IMR-90 (cell line): ENCODE measurements around the gene ABI3BP. TPM values are rescaled to one million over a fixed set of nuclear protein-coding genes. Genes with fewer than 3 reads are reported as not detected.

ENCODE experiments used
- ATAC-seq: fragments of 200-7000 bp; cut with Tn5 transposase; 2 replicates; pipeline ENCODE4 v1.9.1; 2020; ENCODE audit warnings: low read depth, mild to moderate bottlenecking, moderate library complexity
- BruUV-seq: library from RNA; stranded (reverse); fragments of 400-500 nt; replicated peaks from 2 replicates; lab custom pipeline; 2021; lab: Mats Ljungman, UMichigan
- CTCF ChIA-PET: fragments of 300-600 bp; formaldehyde crosslinking; extraction: SDS; loops from one replicate; lab custom pipeline; 2021; ENCODE audit warnings: antibody characterized with exemption; lab: Yijun Ruan, JAX
- POLR2A ChIA-PET: fragments of 300-600 bp; sonication (Branson Sonifier 250); formaldehyde crosslinking; loops from one replicate; lab custom pipeline; 2022; ENCODE audit warnings: antibody characterized with exemption; ENCODE audit not compliant: unreplicated experiment; lab: Charles Lee
- DNase-seq: peaks from one replicate; pipeline ENCODE4 v3.0.0; 2013
- H2AFZ ChIP-seq: replicated peaks from 2 replicates; pipeline ENCODE3; 2013; ENCODE audit warnings: low read length, mild to moderate bottlenecking; ENCODE audit not compliant: poor library complexity
- H2AK5ac ChIP-seq: 2 replicates; pipeline ENCODE4 v1.6.1; 2013; ENCODE audit warnings: low read depth, low read length, inconsistent platforms
- H2AK9ac ChIP-seq: replicated peaks from 2 replicates; pipeline ENCODE3; 2013; ENCODE audit warnings: mild to moderate bottlenecking, low read depth, low read length, moderate library complexity; ENCODE audit not compliant: poor library complexity
- H2BK120ac ChIP-seq: 2 replicates; pipeline ENCODE4 v1.6.1; 2013; ENCODE audit warnings: low read depth, low read length, inconsistent platforms
- H2BK15ac ChIP-seq: 3 replicates; pipeline ENCODE4 v1.6.1; 2013; ENCODE audit warnings: low read depth, low read length, inconsistent platforms
- H2BK20ac ChIP-seq: 2 replicates; pipeline ENCODE4 v1.6.1; 2013; ENCODE audit warnings: low read depth, mild to moderate bottlenecking, inconsistent platforms, low read length, moderate library complexity
- H2BK5ac ChIP-seq: 2 replicates; pipeline ENCODE4 v1.6.1; 2013; ENCODE audit warnings: mild to moderate bottlenecking, low read depth, low read length, inconsistent platforms; ENCODE audit not compliant: poor library complexity, severe bottlenecking
- H3K14ac ChIP-seq: replicated peaks from 2 replicates; pipeline ENCODE4 v1.6.1; 2013; ENCODE audit warnings: low read depth, low read length, inconsistent platforms
- H3K18ac ChIP-seq: 2 replicates; pipeline ENCODE4 v1.6.1; 2013; ENCODE audit warnings: low read depth, low read length, control low read depth
- H3K23ac ChIP-seq: 2 replicates; pipeline ENCODE4 v1.6.1; 2013; ENCODE audit warnings: low read depth, low read length, inconsistent platforms
- H3K27ac ChIP-seq: 2 replicates; pipeline ENCODE4 v1.5.1; 2013; ENCODE audit warnings: mild to moderate bottlenecking, control low read depth, low read length; ENCODE audit not compliant: insufficient read depth
- H3K27me3 ChIP-seq: 2 replicates; pipeline ENCODE4 v1.6.1; 2013; ENCODE audit warnings: low read length; ENCODE audit not compliant: control insufficient read depth, insufficient read depth
- H3K36me3 ChIP-seq: 2 replicates; pipeline ENCODE4 v1.6.1; 2013; ENCODE audit warnings: low read length, mixed read lengths; ENCODE audit not compliant: control insufficient read depth, insufficient read depth
- H3K4ac ChIP-seq: 2 replicates; pipeline ENCODE4 v1.6.1; 2013; ENCODE audit warnings: low read depth, low read length, inconsistent platforms
- H3K4me1 ChIP-seq: 2 replicates; pipeline ENCODE4 v1.6.1; 2013; ENCODE audit warnings: low read length, mixed read lengths; ENCODE audit not compliant: control insufficient read depth, insufficient read depth
- H3K4me2 ChIP-seq: 2 replicates; pipeline ENCODE4 v1.6.1; 2013; ENCODE audit warnings: low read depth, mild to moderate bottlenecking, control low read depth, low read length, moderate library complexity
- H3K4me3 ChIP-seq: 2 replicates; pipeline ENCODE4 v1.5.1; 2013; ENCODE audit warnings: low read depth, mild to moderate bottlenecking, control low read depth, low read length, moderate library complexity; ENCODE audit not compliant: insufficient read depth
- H3K56ac ChIP-seq: 2 replicates; pipeline ENCODE4 v1.6.1; 2013; ENCODE audit warnings: low read length, inconsistent platforms; ENCODE audit not compliant: insufficient read depth; ENCODE audit errors: extremely low read depth
- H3K79me1 ChIP-seq, 2 experiments: 2 replicates each; pipeline ENCODE4 v1.6.1; 2013; ENCODE audit warnings: low read length in 2 of 2, inconsistent platforms in 1 of 2, low read depth in 1 of 2
- H3K9ac ChIP-seq: 2 replicates; pipeline ENCODE4 v1.6.1; 2013; ENCODE audit warnings: low read depth, low read length, control low read depth
- H3K9me1 ChIP-seq: 2 replicates; pipeline ENCODE4 v1.6.1; 2013; ENCODE audit warnings: low read length, inconsistent platforms; ENCODE audit not compliant: insufficient read depth
- H3K9me3 ChIP-seq: 2 replicates; pipeline ENCODE4 v1.6.1; 2013; ENCODE audit warnings: low read length; ENCODE audit not compliant: control insufficient read depth, insufficient read depth
- H4K20me1 ChIP-seq: 2 replicates; pipeline ENCODE4 v1.6.1; 2013; ENCODE audit warnings: low read length, inconsistent platforms; ENCODE audit not compliant: insufficient read depth
- H4K5ac ChIP-seq: 2 replicates; pipeline ENCODE4 v1.6.1; 2013; ENCODE audit warnings: mild to moderate bottlenecking, low read depth, low read length, control low read depth
- H4K8ac ChIP-seq, 2 experiments: 2 replicates each; pipeline ENCODE4 v1.6.1; 2013; ENCODE audit warnings: low read depth in 2 of 2, low read length in 2 of 2, control low read depth in 1 of 2, inconsistent platforms in 1 of 2
- H4K91ac ChIP-seq: 2 replicates; pipeline ENCODE4 v1.6.1; 2013; ENCODE audit warnings: low read depth, low read length, inconsistent platforms; ENCODE audit not compliant: insufficient read depth
- BHLHE40 ChIP-seq: fragments of 150-350 bp; IDR thresholded peaks from 2 replicates; pipeline ENCODE4 v1.6.1; 2016; ENCODE audit warnings: mild to moderate bottlenecking, low read depth, low read length
- CEBPB ChIP-seq: IDR thresholded peaks from 2 replicates; pipeline ENCODE4 v1.6.1; 2012; ENCODE audit warnings: low read depth, low read length, improper control_type of control experiment
- CHD1 ChIP-seq: IDR thresholded peaks from 2 replicates; pipeline ENCODE4 v1.6.1; 2012; ENCODE audit warnings: low read depth, low read length, improper control_type of control experiment
- CTCF ChIP-seq: conservative IDR thresholded peaks from 2 replicates; pipeline ENCODE4 v1.5.1; 2012; ENCODE audit warnings: mild to moderate bottlenecking, low read depth, low read length, improper control_type of control experiment
- ELK1 ChIP-seq: fragments of 150-350 bp; IDR thresholded peaks from 2 replicates; pipeline ENCODE4 v1.6.1; 2016; ENCODE audit warnings: low read depth, mild to moderate bottlenecking, low read length, moderate library complexity, borderline replicate concordance
- FOS ChIP-seq: fragments of 150-350 bp; IDR thresholded peaks from 2 replicates; pipeline ENCODE4 v1.6.1; 2016; ENCODE audit warnings: low read depth, low read length
- MAFK ChIP-seq: IDR thresholded peaks from 2 replicates; pipeline ENCODE4 v1.6.1; 2012; ENCODE audit warnings: low read depth, low read length, improper control_type of control experiment
- MAZ ChIP-seq: IDR thresholded peaks from 2 replicates; pipeline ENCODE4 v1.6.1; 2012; ENCODE audit warnings: low read depth, mild to moderate bottlenecking, low read length, improper control_type of control experiment, moderate library complexity, borderline replicate concordance
- MXI1 ChIP-seq: IDR thresholded peaks from 2 replicates; pipeline ENCODE4 v1.6.1; 2012; ENCODE audit warnings: low read depth, mild to moderate bottlenecking, low read length, moderate library complexity, borderline replicate concordance
- NFE2L2 ChIP-seq: fragments of 150-350 bp; IDR thresholded peaks from 2 replicates; pipeline ENCODE4 v1.6.1; 2016; ENCODE audit warnings: low read depth, mild to moderate bottlenecking, low read length
- POLR2A ChIP-seq: IDR thresholded peaks from 2 replicates; pipeline ENCODE4 v1.6.1; 2012; ENCODE audit warnings: mild to moderate bottlenecking, low read depth, low read length
- RAD21 ChIP-seq: IDR thresholded peaks from 2 replicates; pipeline ENCODE4 v1.6.1; 2012; ENCODE audit warnings: low read length, improper control_type of control experiment
- RCOR1 ChIP-seq: IDR thresholded peaks from 2 replicates; pipeline ENCODE4 v1.6.1; 2012; ENCODE audit warnings: mild to moderate bottlenecking, low read length, improper control_type of control experiment; ENCODE audit not compliant: insufficient replicate concordance
- RFX5 ChIP-seq: IDR thresholded peaks from 2 replicates; pipeline ENCODE4 v1.8.0; 2012; ENCODE audit warnings: low read depth, mild to moderate bottlenecking, low read length, moderate library complexity
- SMC3 ChIP-seq: fragments of 150-350 bp; IDR thresholded peaks from 2 replicates; pipeline ENCODE4 v1.6.1; 2016; ENCODE audit warnings: low read depth, mild to moderate bottlenecking, antibody characterized with exemption, low read length, moderate library complexity
- USF2 ChIP-seq: fragments of 150-350 bp; IDR thresholded peaks from 2 replicates; pipeline ENCODE4 v1.6.1; 2017; ENCODE audit warnings: mild to moderate bottlenecking, antibody characterized with exemption, low read length, low read depth
- WGBS, 2 experiments: methylation state at CpG; one replicate each; pipeline versions ENCODE4 v1.1.5 to v1.1.7; 2013; ENCODE audit warnings: missing lambda C conversion rate in 2 of 2; ENCODE audit not compliant: insufficient read length in 1 of 2; ENCODE audit errors: extremely low coverage in 2 of 2; 5-methylcytosine and 5-hydroxymethylcytosine counted together
- dilution Hi-C: fragments of 300-500 bp; cut with HindIII; formaldehyde crosslinking; loops from one replicate; pipeline ENCODE4 v1.14.3; 2018; ENCODE audit warnings: low sequenced_read_pairs; ENCODE audit not compliant: unreplicated experiment
- in situ Hi-C: fragments of 300-500 bp; cut with MboI; formaldehyde crosslinking; loops from 3 replicates; pipeline ENCODE4 v1.14.3; 2019; ENCODE audit warnings: low sequenced_read_pairs, inconsistent platforms, mixed read lengths
- intact Hi-C: fragments of 100-400 bp; cut with micrococcal nuclease; formaldehyde crosslinking; loops from 2 replicates; pipeline ENCODE4 v1.10.0; 2022
- polyA plus RNA-seq, 3 experiments: library from polyadenylated mRNA; depleted of rRNA; stranded (reverse); fragments of >200 nt; gene quantifications; 2 replicates each; pipeline ENCODE4 v1.2.3, GENCODE V29; 2012; ENCODE audit warnings: low replicate concordance in 1 of 3
- total RNA-seq: library from RNA; depleted of rRNA; stranded (reverse); fragments of >200 nt; gene quantifications from 2 replicates; pipeline ENCODE4 v1.2.3, GENCODE V29; 2012

ABI3BP gene
- total and polyA plus RNA-seq, 2 of the 4 experiments (the other 2 are of a cell fraction) = 3.0 to 26.7 TPM

- WGBS, 2 experiments = no CpG with 5 or more reads among the region's 1 CpG
- H2AK9ac ChIP-seq = no peak overlapping the region
- H4K8ac ChIP-seq = no peak overlapping the region
- peaks cover 12 to 33% of the 10 kb centered on the region in 2 experiments for H3K79me1 ChIP-seq
- DNase-seq (no peak), ATAC-seq (no peak)
- H3K4me3 ChIP-seq = no peak overlapping the region
- no peak overlapping the region for H2BK15ac ChIP-seq
- TF ChIP-seq CEBPB = no peak
- TF ChIP-seq BHLHE40 = no peak
- no peak for TF ChIP-seq ELK1
- no peak for TF ChIP-seq RAD21
- TF ChIP-seq MAZ = no peak
- TF ChIP-seq RFX5 = no peak
- no peak for TF ChIP-seq RCOR1
- no peak for TF ChIP-seq NFE2L2
- no peak for TF ChIP-seq USF2
- TF ChIP-seq MXI1 = no peak
- TF ChIP-seq CHD1 = no peak
- TF ChIP-seq CTCF = no peak
- no peak for TF ChIP-seq SMC3
- TF ChIP-seq FOS = no peak
- TF ChIP-seq POLR2A = no peak
- no peak for TF ChIP-seq MAFK
- no peak overlapping the region for H2AK5ac ChIP-seq
- H3K27me3 ChIP-seq = no peaks in the 10 kb centered on the region
- peaks cover 30% of the 10 kb centered on the region for H3K36me3 ChIP-seq
- H3K56ac ChIP-seq = no peak overlapping the region
- no peak overlapping the region for H4K5ac ChIP-seq
- H3K4me2 ChIP-seq = no peak overlapping the region
- in situ Hi-C loops (loop anchor here (25.0 kb wide), 1 partner anchor 889 kb away; no protein-coding TSS in a partner anchor), dilution Hi-C loops (no loop called here), intact Hi-C loops (no loop called here)
- no peak overlapping the region for H3K23ac ChIP-seq
- H3K18ac ChIP-seq = no peak overlapping the region
- H3K9me1 ChIP-seq = peaks cover 8% of the 10 kb centered on the region
- no peak overlapping the region for H2BK5ac ChIP-seq
- BruUV-seq = no TSS peak
- ChIA-PET POLR2A (no interaction called here), CTCF (no interaction called here)
- peaks cover 39% of the 10 kb centered on the region for H4K20me1 ChIP-seq
- H3K27ac ChIP-seq = no peak overlapping the region
- H2BK20ac ChIP-seq = no peak overlapping the region
- no peak overlapping the region for H2BK120ac ChIP-seq
- peaks cover 4% of the 10 kb centered on the region; the same call in 1 of the 2 replicates for H3K4me1 ChIP-seq
- no peak overlapping the region for H4K91ac ChIP-seq
- no peak overlapping the region for H2AFZ ChIP-seq
- no peaks in the 10 kb centered on the region for H3K9me3 ChIP-seq
- no peak overlapping the region for H3K14ac ChIP-seq
- no peak overlapping the region for H3K4ac ChIP-seq
- no peak overlapping the region for H3K9ac ChIP-seq
These were observed 266.5 kb downstream of the ABI3BP start for GRCh38 chr3:100726706-100727105.
